ENCODE measurements around the gene ATAD3C. TPM values are rescaled to one million over a fixed set of nuclear protein-coding genes. Genes with fewer than 3 reads are reported as not detected.
A peak's percentile ranks its signal among the peaks of the same experiment; 100 is the strongest.

The ATAD3C gene
- total and polyA plus RNA-seq, 2 of the 4 experiments (the other 2 are of a cell fraction): not detected

- CTCF ChIA-PET: interaction anchor here (0.6 kb wide), 1 partner anchor 132 kb away, joined by 5 read pairs; no protein-coding TSS in a partner anchor
- dilution Hi-C loops (cut with HindIII; ENCODE audit: low sequenced_read_pairs, unreplicated experiment): no loop called here
Measured at GRCh38 chr1:1432951-1433803, 16.3 kb upstream of the ATAD3C start.

More at GRCh38 chr1:1432951-1433803, 16.3 kb upstream of the ATAD3C start:
- no peaks in the 10 kb centered on the region; the same call in 1 of the 2 replicates for H3K27me3 ChIP-seq (ENCODE audit: control insufficient read depth, insufficient read depth, low read length)
- H3K36me3 ChIP-seq (ENCODE audit: control insufficient read depth, insufficient read depth, low read length): no peaks in the 10 kb centered on the region
- WGBS, 2 experiments (ENCODE audit: extremely low coverage in 2 of 2, insufficient read length in 1 of 2): 69% methylated on average over 10 of the region's 34 CpGs; no CpG with 5 or more reads in 1 of the 2 experiments
- H3K14ac ChIP-seq (replicated peaks; ENCODE audit: low read depth, low read length): 0 out of 2 replicates have a peak overlapping the region, but pooled peaks have one; percentile 11
- no peak overlapping the region for H3K18ac ChIP-seq (ENCODE audit: low read depth, low read length)
- no peak overlapping the region for H3K4me3 ChIP-seq (ENCODE audit: insufficient read depth, low read depth, low read length)
- no peak overlapping the region for H4K91ac ChIP-seq (ENCODE audit: insufficient read depth, low read depth, low read length)
- DNase-seq (no peak), ATAC-seq (ENCODE audit: low read depth) (no peak)
- H3K27ac ChIP-seq (ENCODE audit: insufficient read depth, low read length): no peak overlapping the region; the same call in 1 of the 2 replicates
- 0 out of 2 replicates have a peak overlapping the region, but pooled peaks have one; percentile 28 for H2AK5ac ChIP-seq (ENCODE audit: low read depth, low read length)
- peak overlapping the region; percentile 82 for H2AFZ ChIP-seq (replicated peaks; ENCODE audit: low read length, poor library complexity)
- TF ChIP-seq MAZ (IDR thresholded peaks at IDR 0.05; ENCODE audit: borderline replicate concordance, low read depth, low read length) (no peak), RAD21 (IDR thresholded peaks at IDR 0.05; ENCODE audit: low read length) (no peak), CTCF (conservative IDR thresholded peaks at IDR 0.05; ENCODE audit: low read depth, low read length) (no peak), CHD1 (IDR thresholded peaks at IDR 0.05; ENCODE audit: low read depth, low read length) (no peak), BHLHE40 (IDR thresholded peaks at IDR 0.05; ENCODE audit: low read depth, low read length) (no peak), MAFK (IDR thresholded peaks at IDR 0.05; ENCODE audit: low read depth, low read length) (no peak), USF2 (IDR thresholded peaks at IDR 0.05; ENCODE audit: low read depth, low read length) (no peak), ELK1 (IDR thresholded peaks at IDR 0.05; ENCODE audit: borderline replicate concordance, low read depth, low read length) (no peak), SMC3 (IDR thresholded peaks at IDR 0.05; ENCODE audit: low read depth, low read length) (no peak), POLR2A (IDR thresholded peaks at IDR 0.05; ENCODE audit: low read depth, low read length) (no peak), FOS (IDR thresholded peaks at IDR 0.05; ENCODE audit: low read depth, low read length) (no peak), RCOR1 (IDR thresholded peaks at IDR 0.05; ENCODE audit: insufficient replicate concordance, low read length) (no peak)
- intact Hi-C loops (cut with micrococcal nuclease) (no loop called here), in situ Hi-C loops (cut with MboI; ENCODE audit: low sequenced_read_pairs) (no loop called here)
- no peaks in the 10 kb centered on the region for H3K9me3 ChIP-seq (ENCODE audit: control insufficient read depth, insufficient read depth, low read length)
- H4K20me1 ChIP-seq (ENCODE audit: insufficient read depth, low read length): no peaks in the 10 kb centered on the region
- no peak overlapping the region for H3K56ac ChIP-seq (ENCODE audit: extremely low read depth, insufficient read depth, low read length)
- H2BK20ac ChIP-seq (ENCODE audit: low read depth, low read length): no peak overlapping the region
- no peak overlapping the region for H3K9ac ChIP-seq (ENCODE audit: low read depth, low read length)
- H2BK5ac ChIP-seq (ENCODE audit: low read depth, low read length, poor library complexity, severe bottlenecking): no peak overlapping the region
- no peak overlapping the region for H2BK120ac ChIP-seq (ENCODE audit: low read depth, low read length)
- H3K79me1 ChIP-seq (ENCODE audit: low read depth in 1 of 2, low read length in 2 of 2): 0 out of 4 replicates have a peak, but pooled peaks cover 0 to 3% of the 10 kb centered on the region in 2 experiments
- H2BK15ac ChIP-seq (ENCODE audit: low read depth, low read length): no peak overlapping the region
- H2AK9ac ChIP-seq (replicated peaks; ENCODE audit: low read depth, low read length, poor library complexity): peak overlapping the region; percentile 61
- peaks cover 25% of the 10 kb centered on the region for H3K4me1 ChIP-seq (ENCODE audit: control insufficient read depth, insufficient read depth, low read length)
- peak overlapping the region in 1 of 2 experiments; percentile 76; a peak in 1 of 4 replicates for H4K8ac ChIP-seq (ENCODE audit: low read depth in 2 of 2, low read length in 2 of 2)
- BruUV-seq (replicated peaks): no TSS peak
- 0 out of 2 replicates have a peak, but pooled peaks cover 7% of the 10 kb centered on the region for H3K9me1 ChIP-seq (ENCODE audit: insufficient read depth, low read length)
- no peak overlapping the region for H3K4me2 ChIP-seq (ENCODE audit: low read depth, low read length)
- POLR2A ChIA-PET (ENCODE audit: unreplicated experiment): no interaction called here
- H4K5ac ChIP-seq (ENCODE audit: low read depth, low read length): no peak overlapping the region
- no peak overlapping the region for H3K23ac ChIP-seq (ENCODE audit: low read depth, low read length)
- no peak overlapping the region for H3K4ac ChIP-seq (ENCODE audit: low read depth, low read length)
